ENCODE measurements around the gene TCF21.
A peak's percentile ranks its signal among the peaks of the same experiment; 100 is the strongest.
"Not testable (repeated sequence)": the region's sequence is repeated elsewhere in the genome, so short reads cannot be mapped to it uniquely, and the experiment has no call there.

The TCF21 gene

GRCh38 chr6:133890711-133891148 is 1.8 kb downstream of the TCF21 start:
- no peak for DNase-seq

- no peak for DNase-seq
Measured at GRCh38 chr6:133891149-133891926, 2.4 kb downstream of the TCF21 start.

GRCh38 chr6:133891927-133892812 is 3.3 kb downstream of the TCF21 start:
- no peak for DNase-seq

- DNase-seq, result no peak
Measured at GRCh38 chr6:133892813-133893691, 4.1 kb downstream of the TCF21 start.

GRCh38 chr6:133893946-133894345 is 5.0 kb downstream of the TCF21 start:
- DNase-seq, result no peak

GRCh38 chr6:133894369-133894768 is 5.5 kb downstream of the TCF21 start:
- DNase-seq, result no peak

GRCh38 chr6:133894795-133895358 is 6.0 kb downstream of the TCF21 start:
- DNase-seq, result no peak

- DNase-seq, result no peak
Measured at GRCh38 chr6:133895573-133896343, 6.8 kb downstream of the TCF21 start.

- DNase-seq, result no peak
Measured at GRCh38 chr6:133896344-133896721, 7.4 kb downstream of the TCF21 start.

- no peak for DNase-seq
Measured at GRCh38 chr6:133898263-133898662, 9.3 kb downstream of the TCF21 start.

- DNase-seq, result no peak
Measured at GRCh38 chr6:133899556-133899955, 10.6 kb downstream of the TCF21 start.

- no peak for DNase-seq
Measured at GRCh38 chr6:133903855-133904254, 14.9 kb downstream of the TCF21 start.

GRCh38 chr6:133906050-133906449 is 17.1 kb downstream of the TCF21 start:
- DNase-seq, result no peak

GRCh38 chr6:133916650-133917151 is 27.8 kb downstream of the TCF21 start:
- peak; percentile 80 to 83 for DNase-seq

- DNase-seq, result no peak
Measured at GRCh38 chr6:133917781-133918180, 28.9 kb downstream of the TCF21 start.

GRCh38 chr6:133918208-133918930 is 29.5 kb downstream of the TCF21 start:
- no peak for DNase-seq

- DNase-seq, result no peak
Measured at GRCh38 chr6:133919362-133919761, 30.4 kb downstream of the TCF21 start.

- DNase-seq, result peak; percentile 61 to 71
Measured at GRCh38 chr6:133921249-133921859, 32.4 kb downstream of the TCF21 start.

GRCh38 chr6:133923938-133924593 is 35.2 kb downstream of the TCF21 start:
- peak; percentile 26 to 51 for DNase-seq

- not testable (repeated sequence) for DNase-seq
Measured at GRCh38 chr6:133931221-133931620, 42.3 kb downstream of the TCF21 start.

All from stimulated activated CD4-positive, alpha-beta T cell treated with anti-CD3 and anti-CD28 coated beads, Interleukin-2, amount 100 ng/mL, for 48 hours (primary cell).